Endodermal cell (in vitro differentiated cells): ENCODE data around the gene S100A3. TPM values are rescaled to one million over a fixed set of nuclear protein-coding genes. Genes with fewer than 3 reads are reported as not detected.

Experiments
- DNase-seq: peaks from one replicate; pipeline ENCODE4 v3.0.0-alpha.2; 2017
- H3K27ac ChIP-seq: 2 replicates; pipeline ENCODE4 v1.5.1; 2013; ENCODE audit warnings: mild to moderate bottlenecking, low read depth, low read length, moderate library complexity
- H3K27me3 ChIP-seq: 2 replicates; pipeline ENCODE4 v1.6.1; 2013; ENCODE audit warnings: mild to moderate bottlenecking, low read length, moderate library complexity; ENCODE audit not compliant: insufficient read depth, control insufficient read depth, poor library complexity, severe bottlenecking
- H3K36me3 ChIP-seq: 2 replicates; pipeline ENCODE4 v1.7.0; 2013; ENCODE audit warnings: mild to moderate bottlenecking, low read length, moderate library complexity; ENCODE audit not compliant: control insufficient read depth, insufficient read depth
- H3K4me1 ChIP-seq: one replicate; pipeline ENCODE4 v1.7.0; 2013; ENCODE audit warnings: low read length; ENCODE audit not compliant: control insufficient read depth, insufficient read depth
- H3K4me3 ChIP-seq: 2 replicates; pipeline ENCODE4 v1.5.1; 2013; ENCODE audit warnings: mild to moderate bottlenecking, low read length, moderate library complexity
- H3K9ac ChIP-seq: 2 replicates; pipeline ENCODE4 v1.6.1; 2013; ENCODE audit warnings: mild to moderate bottlenecking, low read length, moderate library complexity; ENCODE audit not compliant: poor library complexity, severe bottlenecking; ENCODE audit errors: extremely low read depth
- H3K9me3 ChIP-seq: 2 replicates; pipeline ENCODE4 v1.6.1; 2013; ENCODE audit warnings: mild to moderate bottlenecking, low read length, moderate library complexity; ENCODE audit not compliant: control insufficient read depth
- H3K27ac Mint-ChIP-seq: 2 replicates; pipeline ENCODE4 v1.8.0; 2020; ENCODE audit warnings: mixed read lengths
- H3K27me3 Mint-ChIP-seq: 2 replicates; pipeline ENCODE4 v1.8.0; 2021; ENCODE audit warnings: mild to moderate bottlenecking, mixed read lengths; ENCODE audit not compliant: insufficient read depth
- H3K36me3 Mint-ChIP-seq: 2 replicates; pipeline ENCODE4 v1.8.0; 2020; ENCODE audit warnings: low read depth, mixed read lengths
- H3K4me1 Mint-ChIP-seq: 2 replicates; pipeline ENCODE4 v1.8.0; 2020; ENCODE audit warnings: mixed read lengths
- H3K4me3 Mint-ChIP-seq: 2 replicates; pipeline ENCODE4 v1.8.0; 2020; ENCODE audit warnings: mild to moderate bottlenecking, moderate library complexity, mixed read lengths
- H3K9me3 Mint-ChIP-seq: 2 replicates; pipeline ENCODE4 v1.8.0; 2020; ENCODE audit warnings: mild to moderate bottlenecking, mixed read lengths
- CTCF ChIP-seq: fragments of 200-600 bp; sonication (generic); conservative IDR thresholded peaks from 2 replicates; pipeline ENCODE4 v1.5.0; 2021; ENCODE audit warnings: antibody characterized with exemption, mild to moderate bottlenecking
- WGBS, 2 experiments: methylation state at CpG; one replicate each; pipeline versions ENCODE4 v1.1.5 to v1.1.7; 2013; ENCODE audit warnings: missing lambda C conversion rate in 2 of 2, mixed read lengths in 1 of 2; ENCODE audit not compliant: insufficient coverage in 1 of 2, insufficient read length in 1 of 2; 5-methylcytosine and 5-hydroxymethylcytosine counted together
- total RNA-seq, 2 donors: library from RNA; stranded (reverse); fragmentation: NEBNext Ultra II Directional in 1 of 2; extraction: Animal tissue kit (Norgen Biotek cat#: 25700) in 1 of 2; gene quantifications; 2 replicates in 1 of 2; 3 replicates in 1 of 2; pipeline ENCODE4 v1.2.1, GENCODE V29; 2021

Gene S100A3
- total RNA-seq, 2 donors from 2014 or later: not detected

- H3K27me3 Mint-ChIP-seq: peaks cover 6% of the 10 kb centered on the region
- DNase-seq: no peak
- H3K9ac ChIP-seq: no peak overlapping the region
- H3K9me3 ChIP-seq: no peaks in the 10 kb centered on the region
- H3K4me3 Mint-ChIP-seq: no peak overlapping the region
- peaks cover under 1% of the 10 kb centered on the region for H3K27me3 ChIP-seq
- H3K4me1 Mint-ChIP-seq: peaks cover 21% of the 10 kb centered on the region
- H3K4me1 ChIP-seq: peaks cover 12% of the 10 kb centered on the region
- no peak overlapping the region for H3K27ac Mint-ChIP-seq
- 92 to 98% methylated on average over 7 to 12 of the region's 13 CpGs for WGBS, 2 experiments
- no peaks in the 10 kb centered on the region for H3K36me3 ChIP-seq
- TF ChIP-seq CTCF: no peak
- no peak overlapping the region for H3K4me3 ChIP-seq
- no peak overlapping the region for H3K27ac ChIP-seq
- H3K36me3 Mint-ChIP-seq: no peaks in the 10 kb centered on the region
- H3K9me3 Mint-ChIP-seq: no peaks in the 10 kb centered on the region
Measured at GRCh38 chr1:153541641-153542590, 7.1 kb downstream of the S100A3 start.

- H3K9ac ChIP-seq: no peak within 1 kb of the TSS
- no peaks in the 10 kb centered on the region for H3K36me3 ChIP-seq
- peaks cover 15% of the 10 kb centered on the region for H3K27me3 Mint-ChIP-seq
- 91 to 93% methylated on average over 5 to 11 of the region's 11 CpGs for WGBS, 2 experiments
- H3K9me3 Mint-ChIP-seq: no peaks in the 10 kb centered on the region
- DNase-seq: no peak
- no peak for TF ChIP-seq CTCF
- H3K27me3 ChIP-seq: peaks cover 9% of the 10 kb centered on the region
- H3K4me1 ChIP-seq: peaks cover 12% of the 10 kb centered on the region
- H3K9me3 ChIP-seq: no peaks in the 10 kb centered on the region
- H3K4me3 Mint-ChIP-seq: no peak within 1 kb of the TSS
- H3K27ac Mint-ChIP-seq: no peak within 1 kb of the TSS
- no peaks in the 10 kb centered on the region for H3K36me3 Mint-ChIP-seq
- peaks cover 28% of the 10 kb centered on the region for H3K4me1 Mint-ChIP-seq
- H3K27ac ChIP-seq: no peak within 1 kb of the TSS
- no peak within 1 kb of the TSS for H3K4me3 ChIP-seq
Measured at GRCh38 chr1:153540394-153541361, 8.4 kb downstream of the S100A3 start, which contains the start of gene S100A5. TSS of gene S100A5 (minus strand) at chr1:153540934. CDS start at chr1:153540191, 743 bp downstream.

- Histone ChIP-seq H3K36me3 (no peaks in the 10 kb centered on the region), H3K27ac (no peak overlapping the region), H3K27me3 (peaks cover 9% of the 10 kb centered on the region), H3K9ac (no peak overlapping the region), H3K4me1 (peaks cover 3% of the 10 kb centered on the region), H3K9me3 (no peaks in the 10 kb centered on the region), H3K4me3 (no peak overlapping the region)
- WGBS, 2 experiments: 88 to 91% methylated on average over 1 to 3 of the region's 4 CpGs
- H3K27me3 Mint-ChIP-seq: peaks cover 21% of the 10 kb centered on the region
- H3K4me1 Mint-ChIP-seq: peaks cover 17% of the 10 kb centered on the region
- H3K36me3 Mint-ChIP-seq: no peaks in the 10 kb centered on the region
- no peak for TF ChIP-seq CTCF
- no peak overlapping the region for H3K27ac Mint-ChIP-seq
- no peak for DNase-seq
- H3K9me3 Mint-ChIP-seq: no peaks in the 10 kb centered on the region
- H3K4me3 Mint-ChIP-seq: no peak overlapping the region
Measured at GRCh38 chr1:153539395-153540093, 9.5 kb downstream of the S100A3 start.
